Cardiac fibroblast (primary cell): ENCODE results near the gene ZNF710.
"Not testable (repeated sequence)": the region's sequence is repeated elsewhere in the genome, so short reads cannot be mapped to it uniquely, and the experiment has no call there.

ENCODE experiments used
- DNase-seq, 2 donors: peaks; one replicate each; pipeline versions ENCODE4 v3.0.0 to v3.0.0-alpha.2; 2010; ENCODE audit warnings: low read depth in 2 of 2
- H3K4me3 ChIP-seq, 2 donors: replicated peaks in 1 of 2; 1 replicate in 1 of 2; 2 replicates in 1 of 2; pipeline ENCODE4 v1.5.1; 2011; ENCODE audit warnings: low read depth in 2 of 2, low read length in 2 of 2, mild to moderate bottlenecking in 2 of 2, moderate library complexity in 1 of 2
- TF ChIP-seq, protein P1 (sequence below): IDR thresholded peaks from one replicate; pipeline ENCODE4 v1.5.1; 2011; ENCODE audit warnings: low read depth, mild to moderate bottlenecking, low read length, inconsistent platforms

The ZNF710 gene

GRCh38 chr15:90105521-90105920 is 104.4 kb downstream of the ZNF710 start:
- no peak overlapping the region for H3K4me3 ChIP-seq
- DNase-seq, result no peak
- TF ChIP-seq, protein P1, sequence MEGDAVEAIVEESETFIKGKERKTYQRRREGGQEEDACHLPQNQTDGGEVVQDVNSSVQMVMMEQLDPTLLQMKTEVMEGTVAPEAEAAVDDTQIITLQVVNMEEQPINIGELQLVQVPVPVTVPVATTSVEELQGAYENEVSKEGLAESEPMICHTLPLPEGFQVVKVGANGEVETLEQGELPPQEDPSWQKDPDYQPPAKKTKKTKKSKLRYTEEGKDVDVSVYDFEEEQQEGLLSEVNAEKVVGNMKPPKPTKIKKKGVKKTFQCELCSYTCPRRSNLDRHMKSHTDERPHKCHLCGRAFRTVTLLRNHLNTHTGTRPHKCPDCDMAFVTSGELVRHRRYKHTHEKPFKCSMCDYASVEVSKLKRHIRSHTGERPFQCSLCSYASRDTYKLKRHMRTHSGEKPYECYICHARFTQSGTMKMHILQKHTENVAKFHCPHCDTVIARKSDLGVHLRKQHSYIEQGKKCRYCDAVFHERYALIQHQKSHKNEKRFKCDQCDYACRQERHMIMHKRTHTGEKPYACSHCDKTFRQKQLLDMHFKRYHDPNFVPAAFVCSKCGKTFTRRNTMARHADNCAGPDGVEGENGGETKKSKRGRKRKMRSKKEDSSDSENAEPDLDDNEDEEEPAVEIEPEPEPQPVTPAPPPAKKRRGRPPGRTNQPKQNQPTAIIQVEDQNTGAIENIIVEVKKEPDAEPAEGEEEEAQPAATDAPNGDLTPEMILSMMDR, result no peak

DNA sequence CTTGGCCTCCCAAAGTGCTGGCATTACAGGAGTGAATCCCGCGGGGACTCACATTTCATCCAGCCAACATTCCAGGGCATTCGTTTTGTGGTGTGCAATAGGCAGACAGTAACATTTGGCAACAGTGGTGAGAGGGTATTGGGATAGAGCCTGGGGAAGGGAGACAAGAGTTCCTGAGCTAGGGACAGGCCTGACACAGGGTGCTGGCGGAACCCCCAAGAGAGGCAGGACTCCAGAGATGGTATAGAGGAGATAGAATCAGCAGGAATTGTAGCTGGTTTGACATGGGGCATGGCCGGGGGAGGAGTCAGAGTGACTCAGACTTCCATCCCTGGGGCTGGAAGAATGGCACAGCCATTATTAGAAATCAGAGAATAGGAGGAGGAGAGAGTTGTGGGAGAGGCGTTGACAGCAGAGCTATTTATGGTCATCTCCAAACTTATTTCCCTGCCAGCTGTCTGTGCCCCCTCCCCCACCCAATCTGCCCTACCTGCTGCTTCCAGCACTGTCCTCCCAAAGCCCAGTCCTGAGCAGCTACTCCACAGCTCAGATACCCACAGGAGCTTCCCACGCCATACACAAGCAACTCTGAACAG is 105.5 kb downstream of the ZNF710 start:
- DNase-seq, result peak; percentile 45 to 50
- no peak overlapping the region for H3K4me3 ChIP-seq
- TF ChIP-seq, protein P1, result no peak

GRCh38 chr15:90108038-90108437 is 106.9 kb downstream of the ZNF710 start:
- H3K4me3 ChIP-seq, DNase-seq: not testable (repeated sequence)

DNA sequence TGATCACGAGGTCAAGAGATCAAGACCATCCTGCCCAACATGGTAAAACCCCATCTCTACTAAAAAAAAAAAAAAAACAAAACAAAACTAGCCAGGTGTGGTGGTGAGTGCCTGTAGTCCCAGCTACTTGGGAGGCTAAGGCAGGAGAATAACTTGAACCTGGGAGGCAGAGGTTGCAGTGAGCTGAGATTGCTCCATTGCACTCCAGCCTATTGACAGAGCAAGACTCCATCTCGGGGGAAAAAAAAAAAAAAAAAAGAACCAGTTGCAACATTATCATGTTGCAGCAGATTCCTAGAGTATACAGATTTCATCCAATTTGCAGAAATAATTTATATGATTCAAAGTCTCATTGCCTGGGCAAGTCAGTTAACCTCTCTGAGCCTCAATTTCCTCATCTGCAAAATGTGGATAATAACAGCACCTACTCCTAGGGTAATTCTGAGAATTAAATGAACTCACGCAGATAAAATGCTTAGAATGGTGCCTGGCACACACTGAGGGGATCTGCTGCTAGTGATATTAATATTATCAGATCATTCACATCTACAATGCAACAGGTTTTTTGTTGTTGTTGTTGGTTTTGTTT is 108.1 kb downstream of the ZNF710 start:
- not testable (repeated sequence) for H3K4me3 ChIP-seq, DNase-seq

GRCh38 chr15:90113166-90113565 is 112.0 kb downstream of the ZNF710 start:
- no peak overlapping the region for H3K4me3 ChIP-seq
- DNase-seq, result no peak
- TF ChIP-seq, protein P1, result no peak

- no peak overlapping the region for H3K4me3 ChIP-seq
- DNase-seq, result peak in 1 of 2 donors; percentile 46
- TF ChIP-seq, protein P1, result no peak
These were observed 113.4 kb downstream of the ZNF710 start for GRCh38 chr15:90114451-90114901.

GRCh38 chr15:90115783-90116182 is 114.7 kb downstream of the ZNF710 start:
- H3K4me3 ChIP-seq, result no peak overlapping the region
- DNase-seq, result no peak
- TF ChIP-seq, protein P1, result no peak

GRCh38 chr15:90119367-90119766 is 118.2 kb downstream of the ZNF710 start:
- TF ChIP-seq, protein P1, result no peak
- DNase-seq, result no peak
- H3K4me3 ChIP-seq, result no peak overlapping the region
